GM18907 (cell line): Measurements from ENCODE around the gene ADCY7.

Experiments used
- ATAC-seq: cut with Tn5 transposase; IDR thresholded peaks from one replicate; pipeline ENCODE4 v1.9.1; 2021; ENCODE audit warnings: mild to moderate bottlenecking, moderate library complexity; ENCODE audit not compliant: unreplicated experiment

The ADCY7 gene

DNA sequence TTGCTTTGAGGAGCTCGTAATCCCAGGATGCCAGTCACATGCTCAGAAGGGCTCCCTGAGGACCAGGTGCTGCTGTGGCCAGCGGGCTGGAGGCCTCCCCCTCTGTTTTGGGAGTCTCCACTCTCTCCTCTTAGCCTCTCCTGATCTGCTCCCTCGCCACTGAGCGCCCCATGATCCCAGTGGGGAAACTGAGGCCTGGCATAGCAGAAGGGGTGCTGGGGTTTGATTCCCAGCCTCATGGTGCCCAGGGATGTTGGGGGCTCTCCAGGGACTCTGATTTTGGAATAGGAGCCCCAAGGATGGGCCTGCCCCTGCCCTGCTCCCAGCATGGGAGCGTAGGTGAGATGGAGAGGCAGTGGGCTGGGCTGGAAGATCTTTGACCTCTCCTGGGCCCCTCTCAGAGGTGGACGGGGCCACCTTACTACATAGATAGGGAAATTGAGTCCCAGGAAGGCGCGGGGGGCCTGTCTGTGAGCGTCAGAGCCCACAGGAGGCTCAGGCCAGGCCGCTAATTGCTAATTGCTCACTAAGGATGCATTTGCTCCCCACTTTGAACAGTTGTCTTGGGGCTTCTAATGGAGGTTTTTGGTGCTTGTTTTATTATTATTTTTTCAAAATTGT lies 525 bp upstream of the ADCY7 start:
- ATAC-seq: no peak

DNA sequence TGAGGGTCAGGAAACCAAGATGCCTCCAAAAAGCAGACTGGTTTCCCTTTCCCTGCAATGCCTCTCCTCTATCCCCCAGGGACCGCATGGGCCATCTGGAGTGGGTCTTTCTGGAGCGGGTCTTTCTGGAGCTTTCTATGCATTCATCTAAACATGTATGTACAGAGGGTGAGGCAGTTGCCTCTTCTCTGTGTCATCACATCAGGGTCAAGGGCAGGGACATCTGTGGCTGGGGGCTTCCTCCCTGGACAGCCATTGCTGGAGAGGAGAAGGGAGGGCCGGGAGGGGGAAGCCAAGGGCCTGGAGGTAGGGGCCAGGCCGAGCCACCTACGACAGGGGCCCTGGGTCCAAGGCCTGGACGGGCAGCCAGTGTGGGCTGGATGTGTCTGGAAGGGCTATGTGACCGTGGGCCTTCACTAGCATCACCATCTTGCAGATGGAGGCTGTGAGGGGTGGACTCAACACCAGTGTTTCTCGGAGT lies 840 bp downstream of the ADCY7 start:
- no peak for ATAC-seq

DNA sequence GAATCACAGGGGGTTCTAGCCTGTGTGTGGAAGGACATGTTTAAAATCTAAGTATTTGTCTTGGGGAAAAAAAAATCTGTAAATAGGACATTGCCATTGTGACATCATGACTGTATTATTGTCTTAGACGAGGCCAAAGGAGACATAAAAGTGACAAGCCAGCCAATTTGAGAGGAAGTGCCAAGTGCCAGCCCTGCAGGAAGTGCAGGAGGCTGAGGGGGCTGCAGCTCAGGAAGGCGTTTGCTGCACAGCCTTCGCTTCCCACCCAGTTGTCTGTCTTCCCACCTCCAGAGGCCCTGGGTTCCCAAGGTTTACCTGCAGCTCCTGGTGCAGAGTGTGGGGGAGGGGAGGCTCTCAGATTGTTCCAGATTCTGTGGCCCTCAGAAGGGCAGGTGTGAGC lies 1.3 kb downstream of the ADCY7 start:
- no peak for ATAC-seq

DNA sequence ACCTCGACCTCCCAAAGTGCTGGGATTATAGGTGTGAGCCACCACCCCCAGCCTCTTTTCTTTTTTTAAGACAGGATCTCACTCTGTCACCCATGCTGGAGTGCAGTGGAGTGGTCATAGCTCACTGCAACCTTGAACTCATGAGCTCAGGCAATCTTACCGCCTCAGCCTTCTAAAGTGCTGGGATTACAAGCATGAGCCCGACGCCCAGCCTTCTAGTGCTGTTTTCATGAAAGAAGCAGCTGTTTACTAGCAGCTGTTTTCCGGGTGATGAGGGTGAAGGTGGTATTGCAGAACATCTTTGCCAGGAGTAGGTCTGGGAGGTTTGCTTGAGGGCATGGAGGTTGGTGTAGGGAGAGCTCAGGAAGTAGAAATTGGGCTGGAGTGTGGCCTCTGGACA lies 2.0 kb downstream of the ADCY7 start:
- ATAC-seq: no peak

DNA sequence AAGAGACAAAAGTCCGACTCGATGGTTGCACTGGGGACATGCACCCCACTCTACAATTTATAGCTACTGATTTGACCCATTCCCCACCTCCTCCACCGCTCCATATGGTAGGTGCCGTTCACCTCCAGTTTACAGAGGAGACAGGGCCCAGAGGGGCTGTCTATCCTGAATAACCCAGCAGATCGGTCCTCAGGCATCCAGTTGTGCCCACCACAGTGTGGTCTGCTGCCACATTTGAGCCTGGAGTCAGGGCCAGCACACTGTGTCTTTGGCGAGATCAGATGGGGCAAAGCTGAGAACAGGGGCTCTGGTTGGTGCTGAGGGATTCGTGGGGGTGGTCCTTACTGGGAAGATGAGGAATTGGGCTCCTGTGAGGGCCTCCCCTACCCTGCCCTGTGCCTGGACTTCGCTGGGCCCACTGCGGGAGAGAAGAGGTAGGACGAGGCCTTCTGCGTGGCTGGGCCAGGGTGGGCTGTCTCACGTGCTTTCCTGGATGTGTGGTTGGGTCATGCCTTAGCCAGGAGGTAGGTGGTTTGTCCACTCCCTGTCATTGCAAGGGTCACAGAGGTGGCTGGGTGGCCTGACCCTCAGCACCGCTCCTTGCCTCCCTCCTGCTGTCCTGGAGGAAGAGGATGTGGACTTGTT lies 2.8 kb downstream of the ADCY7 start:
- ATAC-seq: no peak

DNA sequence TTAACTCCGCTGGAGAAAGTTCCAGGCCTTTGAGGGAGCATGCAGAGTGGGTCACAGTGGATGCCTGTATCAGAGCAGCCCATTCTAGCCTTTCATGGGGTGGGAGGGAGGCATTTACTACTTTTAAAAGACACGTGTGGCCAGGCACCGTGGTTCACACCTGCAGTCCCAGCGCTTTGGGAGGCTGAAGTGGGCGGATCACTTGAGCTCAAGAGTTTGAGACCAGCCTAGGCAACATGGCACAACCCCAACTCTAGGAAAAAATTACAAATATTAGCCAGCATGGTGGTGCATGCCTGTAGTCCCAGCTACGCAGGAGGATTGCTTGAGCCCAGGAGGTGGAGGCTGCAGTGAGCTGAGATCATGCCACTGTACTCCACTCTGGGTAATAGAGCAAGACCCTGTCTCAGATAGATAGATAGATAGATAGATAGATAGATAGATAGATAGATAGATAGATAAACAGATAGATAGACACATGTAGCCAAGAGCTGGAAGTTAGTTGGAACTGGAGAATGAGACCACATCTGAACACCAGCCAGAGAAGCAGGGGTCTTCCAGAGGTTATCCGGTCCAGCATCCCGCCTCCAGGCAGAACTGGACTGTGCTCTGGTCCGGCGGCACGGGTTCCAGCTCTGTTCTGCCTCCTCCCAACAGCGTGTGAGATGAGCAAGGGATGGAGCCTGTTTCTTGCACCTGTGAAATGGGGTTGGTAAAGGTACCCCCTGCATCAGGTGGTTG lies 3.6 kb downstream of the ADCY7 start:
- no peak for ATAC-seq

DNA sequence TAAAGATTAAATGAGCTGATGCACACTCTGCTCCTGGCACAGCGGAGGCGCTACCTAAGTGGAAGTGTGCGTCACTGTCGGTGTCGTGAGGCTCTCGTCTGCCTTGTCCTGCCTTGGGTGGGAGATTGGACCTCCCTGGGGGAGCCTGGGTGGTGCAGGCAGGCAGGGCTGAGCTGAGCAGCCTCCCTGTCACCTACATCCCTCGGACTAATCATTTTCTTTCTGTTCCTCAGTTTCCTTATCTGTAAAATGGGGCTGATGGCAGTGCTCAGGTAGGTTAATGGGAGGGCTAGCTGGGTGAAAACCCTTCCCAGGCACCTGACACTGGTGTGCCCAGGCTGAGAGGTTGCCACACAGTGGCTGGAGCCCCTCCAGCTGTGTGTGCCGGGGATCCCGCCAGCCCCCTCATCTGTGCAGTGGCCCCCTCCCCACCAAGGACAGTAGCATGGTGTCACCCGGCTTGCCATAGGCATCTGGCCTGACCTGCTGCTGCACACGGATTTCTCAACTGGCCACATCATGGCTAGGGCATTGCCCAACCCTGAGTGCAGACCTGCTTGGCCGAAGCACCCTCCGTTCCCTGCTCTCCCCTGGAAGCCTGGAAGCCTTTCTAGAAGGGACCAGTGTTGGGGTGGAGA lies 4.3 kb downstream of the ADCY7 start:
- ATAC-seq: no peak

DNA sequence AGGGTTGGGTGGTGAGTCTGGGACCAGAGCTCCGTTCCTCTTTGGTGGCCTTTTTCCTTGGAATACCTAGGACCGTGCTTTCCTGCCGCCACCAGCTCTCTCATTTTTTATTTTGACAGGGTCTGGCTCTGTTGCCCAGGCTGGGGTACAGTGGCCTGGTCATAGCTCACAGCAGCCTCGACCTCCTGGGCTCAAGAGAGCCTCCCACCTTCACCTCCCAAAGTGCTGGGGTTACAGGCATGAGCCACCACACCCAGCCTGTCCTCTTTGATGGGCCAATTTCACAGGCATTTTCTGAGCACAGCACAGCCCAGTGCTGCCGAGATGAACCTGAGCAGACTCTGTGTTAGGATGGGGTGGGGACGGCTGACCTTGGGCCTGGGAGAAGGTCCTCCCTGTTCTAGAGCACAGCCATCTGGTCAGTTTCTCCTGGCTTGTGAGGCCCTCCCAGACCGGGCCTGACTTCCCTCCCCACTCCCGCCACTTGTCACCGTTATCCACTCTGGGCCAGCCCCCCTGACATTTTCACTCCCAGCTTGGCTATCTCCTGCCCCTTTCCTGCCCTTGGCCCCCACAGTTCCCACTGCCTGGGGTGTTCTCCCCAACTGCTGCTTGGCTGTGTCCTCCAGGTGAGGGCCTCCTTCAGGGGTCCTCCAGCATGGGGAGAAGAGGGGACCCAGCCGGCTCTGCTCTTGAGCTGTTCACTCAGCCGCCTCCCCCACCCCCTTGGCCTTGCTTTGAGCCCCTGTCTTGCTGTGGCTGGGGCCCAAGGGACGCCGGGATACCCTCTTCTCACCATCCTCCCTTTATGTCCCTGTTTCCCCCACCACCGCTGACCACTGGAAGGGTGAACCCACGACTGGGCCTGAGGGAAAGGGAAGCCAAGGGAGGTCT lies 5.0 kb downstream of the ADCY7 start:
- no peak for ATAC-seq

DNA sequence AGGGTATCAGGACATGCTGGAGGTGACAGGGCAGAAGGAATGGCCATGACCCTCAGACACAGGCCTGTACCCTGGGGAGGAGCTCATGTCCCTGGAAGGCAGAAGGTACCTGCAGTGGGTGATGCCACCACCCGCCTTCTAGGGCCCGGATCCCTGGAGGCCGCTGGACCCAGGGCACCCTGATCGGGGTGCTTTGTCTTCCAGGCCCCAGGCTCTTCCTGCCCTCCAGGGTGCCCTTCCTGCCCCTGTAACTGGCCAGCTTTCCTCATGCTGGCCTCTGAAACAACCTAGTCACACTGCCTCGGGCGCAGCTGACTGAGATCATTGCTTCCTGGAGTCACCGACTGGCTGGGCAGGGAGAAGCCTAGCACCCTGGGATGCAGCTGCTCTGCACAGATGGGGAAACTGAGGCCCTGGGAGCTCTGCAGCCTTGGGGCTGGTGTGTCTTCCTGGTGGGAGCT lies 5.8 kb downstream of the ADCY7 start:
- ATAC-seq: no peak

DNA sequence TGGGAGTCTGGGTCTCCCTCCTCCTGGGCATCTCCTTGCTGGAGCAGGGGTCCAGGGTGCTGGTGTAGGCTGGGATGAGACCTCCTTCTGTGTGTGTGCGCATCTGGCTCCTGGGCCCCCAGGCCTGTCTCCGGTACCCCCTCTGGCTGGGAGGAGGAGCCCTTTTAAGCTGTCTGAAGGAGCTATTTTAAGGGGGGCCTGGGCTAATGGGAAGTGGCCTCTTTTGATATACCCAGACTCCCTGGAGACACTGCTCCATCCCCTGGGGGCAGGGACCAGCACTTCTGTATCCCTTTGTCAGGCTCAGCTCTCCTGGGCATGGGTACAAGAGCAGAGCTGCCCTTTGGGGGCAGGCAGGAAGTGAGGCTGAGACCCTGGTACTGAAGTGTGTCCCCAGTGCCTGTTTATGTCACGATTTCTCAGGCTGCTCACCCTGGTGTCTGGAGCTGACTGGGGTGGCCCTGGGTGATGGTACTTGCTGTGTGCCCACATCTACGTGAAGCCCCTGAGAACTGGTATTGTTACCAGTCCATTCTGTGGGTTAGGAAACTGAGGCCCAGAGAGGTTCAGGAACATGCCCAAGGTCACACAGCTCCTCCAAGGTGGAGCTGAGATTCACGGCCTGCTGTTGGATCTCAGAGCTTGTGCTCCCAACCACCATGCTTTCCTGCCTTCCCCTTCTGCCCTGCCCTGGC lies 6.5 kb downstream of the ADCY7 start:
- ATAC-seq: no peak

DNA sequence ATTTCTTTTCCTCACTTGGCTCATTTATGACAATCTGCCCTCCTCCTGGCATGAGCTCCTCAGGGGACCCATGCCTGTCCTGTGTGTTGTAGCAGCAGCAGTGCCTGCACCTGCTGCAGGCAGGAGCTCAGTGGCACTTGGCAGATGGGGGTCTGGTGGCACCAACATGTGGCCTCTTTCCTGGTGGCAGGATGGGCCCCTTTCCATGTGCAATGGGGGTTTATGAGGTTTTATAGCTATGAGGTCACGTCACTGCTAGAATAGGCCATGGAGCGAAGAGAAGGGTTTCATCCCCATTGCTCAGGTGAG lies 7.0 kb downstream of the ADCY7 start:
- ATAC-seq: no peak

DNA sequence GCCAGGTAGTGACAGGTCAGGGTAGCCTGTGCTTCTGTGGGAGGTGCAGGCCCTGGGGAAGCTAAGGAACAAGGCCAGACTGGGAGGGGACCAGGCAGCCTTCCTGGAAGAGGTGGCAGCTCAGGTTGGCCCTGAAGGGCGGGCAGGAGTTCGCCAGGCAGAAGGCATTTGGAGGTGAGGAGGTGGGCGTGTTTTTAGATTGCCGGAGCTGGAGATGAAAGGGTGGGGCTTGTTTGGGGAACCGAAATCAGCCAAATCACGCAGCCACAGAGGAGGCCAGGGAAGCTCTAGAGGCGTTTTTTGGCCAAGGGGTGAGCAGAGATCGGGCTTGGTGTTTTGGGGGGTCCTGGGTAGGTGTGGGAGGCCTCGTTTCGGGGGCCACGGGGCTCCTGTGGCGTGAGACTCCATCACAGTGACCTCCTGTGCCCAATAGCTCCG lies 7.6 kb downstream of the ADCY7 start:
- ATAC-seq: peak; percentile 64

DNA sequence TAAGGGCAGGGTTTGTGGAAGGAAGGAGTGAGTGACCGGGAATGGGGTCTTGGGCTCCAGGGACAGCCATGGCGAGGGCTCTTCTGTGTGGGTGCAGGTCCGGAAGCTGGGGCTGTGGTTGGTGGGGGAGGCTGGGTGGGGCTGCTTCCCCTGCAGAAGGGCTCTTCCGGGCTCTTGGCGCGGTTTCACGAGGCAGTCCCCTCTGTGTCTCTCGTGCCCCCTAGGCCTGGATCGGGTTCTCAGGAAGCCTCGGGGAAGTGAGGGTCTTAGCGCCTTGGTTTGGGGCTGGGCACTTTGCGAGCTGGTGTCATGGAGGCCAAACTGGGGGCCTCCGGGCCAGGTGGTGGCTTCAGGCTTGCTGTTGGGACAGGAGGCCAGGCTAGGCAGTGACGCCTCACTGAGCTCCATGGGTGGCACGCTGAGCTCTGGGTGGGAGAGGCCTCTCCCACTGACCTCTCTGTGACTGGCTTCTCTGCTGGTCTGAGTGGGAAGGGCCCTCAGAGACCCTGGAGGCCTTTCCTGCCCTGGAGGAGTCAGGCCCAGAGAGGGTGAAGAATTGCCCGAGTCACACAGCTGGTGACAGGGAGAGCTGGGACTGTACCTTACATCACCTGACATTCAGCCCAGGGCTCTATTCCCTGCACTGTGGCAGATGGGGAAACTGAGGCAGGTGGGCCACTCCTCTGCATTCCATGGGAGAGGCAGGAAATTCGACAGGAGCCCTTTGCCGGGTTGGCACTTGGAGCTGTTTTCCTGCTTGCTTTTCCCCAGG lies 8.2 kb downstream of the ADCY7 start:
- peak; percentile 48 for ATAC-seq

DNA sequence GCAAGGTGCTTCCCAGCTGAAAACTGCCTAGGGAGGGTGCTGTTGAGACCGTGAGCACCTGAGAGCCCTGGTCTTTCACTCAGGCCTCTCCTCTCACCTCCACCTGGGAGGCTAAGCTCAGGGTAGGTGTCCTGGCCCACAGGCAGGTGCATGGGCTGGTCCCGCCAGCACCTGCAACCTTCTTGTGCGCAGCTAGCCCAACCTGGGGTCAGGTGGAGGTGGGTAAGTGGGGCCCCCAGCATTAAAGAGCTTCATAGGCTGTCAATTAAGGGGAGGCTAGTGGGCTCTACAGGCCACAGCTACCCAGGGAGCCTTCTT lies 8.7 kb downstream of the ADCY7 start:
- ATAC-seq: no peak

DNA sequence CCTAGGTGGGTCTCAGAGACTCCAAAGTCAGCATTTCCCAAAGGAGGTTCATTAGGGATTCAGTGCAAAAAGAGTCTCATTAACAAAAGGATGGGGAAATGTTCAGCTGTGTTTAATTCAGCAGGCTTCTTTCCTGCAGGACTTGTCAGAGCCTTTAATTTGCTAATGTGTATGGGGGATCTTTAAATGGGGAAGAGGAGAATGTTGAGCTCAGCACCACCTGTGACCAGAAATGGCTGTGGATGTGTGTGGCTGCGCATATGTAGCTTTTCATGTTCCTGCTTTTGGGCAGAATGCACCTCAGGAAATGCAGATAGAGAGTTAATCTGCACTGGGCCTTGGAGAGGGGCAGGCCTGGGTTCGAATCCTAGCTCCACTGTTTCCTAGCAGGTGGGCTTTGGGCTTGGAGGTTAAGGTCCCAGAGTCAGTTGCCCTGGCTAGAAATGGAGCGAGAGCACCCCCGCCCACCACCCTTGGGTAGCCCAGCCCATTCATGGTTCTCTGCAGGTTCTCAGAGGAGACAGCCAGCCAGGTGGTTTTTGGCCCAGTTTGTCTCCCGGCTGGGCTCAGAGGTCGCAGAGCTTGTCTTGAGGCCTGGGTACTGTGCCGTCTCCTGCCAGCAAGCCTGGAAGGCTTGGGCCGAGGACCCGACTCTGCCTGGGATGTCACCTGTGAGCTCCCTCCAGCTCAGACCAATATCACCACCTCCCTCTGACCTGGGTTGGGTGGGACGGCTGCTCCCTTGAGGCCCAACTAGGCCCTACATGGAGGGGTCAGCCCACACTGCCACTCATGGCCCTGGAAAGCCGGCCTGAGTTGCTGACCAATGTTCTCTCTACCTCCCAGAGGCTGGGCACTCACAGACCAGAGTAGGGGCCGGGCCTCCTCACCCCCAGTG lies 9.3 kb downstream of the ADCY7 start:
- ATAC-seq: no peak

DNA sequence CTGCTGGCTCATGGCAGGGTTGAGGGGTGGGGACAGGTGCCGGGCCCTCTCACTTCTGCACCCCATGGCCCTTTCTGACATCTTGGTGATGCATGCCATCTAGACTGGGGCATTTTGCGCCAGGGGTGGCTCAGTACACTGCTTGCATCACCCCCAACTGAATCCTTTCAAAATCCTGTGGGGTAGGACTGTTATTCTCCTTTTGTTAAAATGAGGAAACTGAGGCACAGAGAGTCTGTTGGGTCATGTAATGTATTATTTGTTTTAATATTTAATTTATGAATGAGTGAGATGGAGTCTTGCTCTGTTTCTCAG lies 9.9 kb downstream of the ADCY7 start:
- ATAC-seq: no peak

DNA sequence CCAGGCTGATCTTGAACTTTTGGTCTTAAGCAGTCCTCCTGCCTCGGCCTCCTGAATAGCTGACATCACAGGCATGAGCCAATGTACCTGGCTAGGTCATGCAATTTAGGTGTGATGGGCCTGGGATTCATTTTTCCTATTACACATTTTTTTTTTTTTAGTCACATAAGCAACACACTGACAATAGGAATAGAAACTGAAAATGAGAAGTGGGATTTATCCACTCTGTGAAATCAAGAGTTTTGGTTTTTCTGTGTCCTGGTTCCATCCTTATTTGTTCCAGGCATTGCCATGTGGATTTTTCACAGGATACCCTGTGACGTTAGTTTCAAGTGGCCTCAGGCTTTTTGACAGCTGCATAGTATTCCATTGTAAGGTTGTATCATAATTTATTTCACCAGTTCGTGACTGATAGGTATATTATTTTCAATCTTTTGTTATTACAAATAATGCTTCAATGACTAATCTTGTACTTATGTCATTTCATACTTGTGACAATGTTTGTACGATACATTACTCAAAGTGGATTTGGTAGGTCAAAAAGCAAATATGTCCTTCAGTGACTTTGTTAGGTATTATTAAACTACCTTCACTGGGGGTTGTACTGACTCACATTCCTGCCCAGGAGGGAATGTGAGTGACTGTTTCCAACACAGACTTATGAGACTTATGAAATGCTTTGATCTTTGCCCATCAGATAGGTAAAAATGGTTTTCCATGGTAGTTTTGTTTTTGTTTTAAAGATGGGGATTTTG lies 10.6 kb downstream of the ADCY7 start:
- ATAC-seq: no peak

DNA sequence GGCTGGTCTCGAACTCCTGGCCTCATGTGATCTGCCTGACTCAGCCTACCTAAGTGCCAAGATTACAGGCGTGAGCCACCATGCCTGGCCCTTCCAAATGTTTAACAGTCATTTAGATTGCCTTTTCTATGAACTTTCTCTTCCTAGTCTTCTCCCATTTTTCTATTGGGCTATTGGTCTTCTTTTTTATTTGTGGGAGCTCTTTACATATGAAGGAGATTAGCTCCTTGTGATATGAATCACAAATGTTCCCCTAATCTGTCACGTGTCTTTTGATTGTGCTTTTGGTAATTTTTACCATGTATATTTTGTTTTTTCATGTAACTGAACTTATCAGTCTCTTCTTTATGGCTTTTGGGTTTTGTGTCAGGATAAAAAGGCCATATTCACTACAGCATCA lies 11.9 kb downstream of the ADCY7 start:
- ATAC-seq: no peak
